ENCODE results near the gene DOK3.
A peak's percentile ranks its signal among the peaks of the same experiment; 100 is the strongest.

Gene DOK3

GRCh38 chr5:177484902-177485549 lies 24.6 kb downstream of the DOK3 start:
- H3K36me3 Mint-ChIP-seq (ENCODE audit: low read depth): peaks cover 81% of the 10 kb centered on the region

DNA sequence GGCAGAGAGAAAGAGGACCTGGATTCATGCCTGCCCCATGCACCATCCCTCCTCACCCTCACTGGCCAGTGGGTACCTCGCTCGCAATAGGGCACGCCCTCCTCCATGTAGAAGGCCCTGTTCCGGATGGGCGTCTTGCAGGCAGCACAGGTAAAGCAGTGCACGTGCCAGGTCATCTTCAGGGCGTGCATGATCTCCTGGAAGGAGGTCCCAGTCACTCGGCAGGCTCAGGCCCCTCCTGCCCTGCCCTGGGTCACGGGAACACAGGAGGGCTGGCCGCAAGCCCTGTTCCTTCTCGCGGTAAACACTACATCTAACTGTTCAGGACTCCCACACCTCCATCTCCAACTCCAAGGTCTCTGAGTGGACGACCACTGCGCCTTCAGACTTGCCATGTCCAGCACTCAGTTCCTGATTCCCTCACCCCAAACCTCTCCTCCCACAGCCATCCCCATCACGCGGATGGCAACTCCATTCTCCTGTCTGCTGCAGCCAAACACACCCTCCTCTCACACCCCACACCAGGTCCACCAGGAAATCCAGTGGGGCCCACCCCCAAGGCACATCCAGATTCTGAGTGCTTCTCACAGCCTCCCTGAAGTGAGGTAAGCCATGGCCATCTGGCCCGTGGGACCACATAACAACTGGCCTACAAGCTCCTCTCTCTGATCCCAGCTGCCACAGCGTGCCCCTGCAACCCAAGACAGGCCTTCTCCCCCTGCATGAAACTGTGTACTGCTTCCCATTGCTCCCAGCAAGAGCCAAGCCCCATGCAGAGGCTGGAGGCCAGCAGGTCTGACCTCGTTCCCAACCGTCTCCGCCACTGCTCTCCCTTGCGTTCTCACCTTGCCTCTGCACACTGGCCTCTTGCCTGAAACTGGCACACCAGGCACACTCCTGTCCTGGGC lies 25.4 kb downstream of the DOK3 start:
- Mint-ChIP-seq H3K4me3 (no peak overlapping the region), H3K4me1 (ENCODE audit: low read depth) (peaks cover 51% of the 10 kb centered on the region), H3K36me3 (ENCODE audit: low read depth) (peaks cover 73% of the 10 kb centered on the region), H3K9me3 (no peaks in the 10 kb centered on the region), H3K27ac (no peak overlapping the region), H3K27me3 (peaks cover 56% of the 10 kb centered on the region)
- intact Hi-C loops (cut with micrococcal nuclease): no loop called here

More at GRCh38 chr5:177484902-177485549, 24.6 kb downstream of the DOK3 start:
- H3K27me3 Mint-ChIP-seq: peaks cover 56% of the 10 kb centered on the region
- no peaks in the 10 kb centered on the region for H3K9me3 Mint-ChIP-seq
- intact Hi-C loops (cut with micrococcal nuclease): no loop called here
- H3K4me3 Mint-ChIP-seq: no peak overlapping the region
- peaks cover 45% of the 10 kb centered on the region for H3K4me1 Mint-ChIP-seq (ENCODE audit: low read depth)
- H3K27ac Mint-ChIP-seq: no peak overlapping the region

DNA sequence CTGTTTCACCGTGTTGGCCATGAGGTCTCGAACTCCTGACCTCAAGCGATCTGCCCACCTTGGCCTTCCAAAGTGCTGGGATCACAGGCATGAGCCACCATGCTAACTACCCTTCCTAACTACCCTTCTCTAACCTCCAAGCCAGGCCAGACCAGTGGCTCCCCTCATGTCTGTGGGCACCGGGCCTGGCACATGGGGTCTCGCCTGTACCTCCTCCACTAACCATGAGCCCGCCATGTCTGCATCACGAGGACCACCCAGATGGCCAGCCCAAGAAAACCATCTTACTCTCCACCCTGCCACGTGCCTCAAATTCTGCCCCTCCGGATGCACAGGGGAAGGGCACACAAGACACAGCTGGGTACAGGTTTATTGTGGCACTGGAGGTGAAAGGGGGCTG lies 26.6 kb downstream of the DOK3 start:
- Mint-ChIP-seq H3K4me1 (ENCODE audit: low read depth) (peaks cover 58% of the 10 kb centered on the region), H3K9me3 (no peaks in the 10 kb centered on the region), H3K27me3 (peaks cover 63% of the 10 kb centered on the region), H3K4me3 (no peak overlapping the region), H3K36me3 (ENCODE audit: low read depth) (peaks cover 61% of the 10 kb centered on the region), H3K27ac (no peak overlapping the region)
- intact Hi-C loops (cut with micrococcal nuclease): no loop called here

DNA sequence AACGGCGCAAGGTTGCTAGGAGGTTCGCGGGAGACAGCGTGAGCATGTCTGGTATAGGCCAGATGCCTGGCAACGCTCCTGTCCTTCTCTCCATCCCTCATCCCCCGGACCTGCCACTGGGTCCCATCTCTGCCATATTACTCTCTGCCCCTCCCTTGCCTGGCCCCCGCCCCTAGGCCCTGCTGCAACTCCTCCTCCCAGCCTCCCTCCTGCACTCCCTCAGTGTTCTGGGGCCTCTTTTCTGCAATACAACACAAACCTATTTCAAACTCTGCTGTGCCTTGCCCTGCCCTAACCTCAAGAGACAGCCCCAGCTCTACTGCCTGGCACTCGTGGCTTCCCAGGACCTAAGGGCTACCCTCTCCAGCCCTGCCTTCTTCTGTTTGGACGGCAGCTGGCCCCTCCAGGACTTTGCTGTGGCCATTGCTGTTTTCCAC lies 27.2 kb downstream of the DOK3 start:
- H3K9me3 Mint-ChIP-seq: no peaks in the 10 kb centered on the region
- peaks cover 62% of the 10 kb centered on the region for H3K27me3 Mint-ChIP-seq
- H3K4me3 Mint-ChIP-seq: no peak overlapping the region
- H3K27ac Mint-ChIP-seq: no peak overlapping the region
- H3K4me1 Mint-ChIP-seq (ENCODE audit: low read depth): peaks cover 64% of the 10 kb centered on the region
- intact Hi-C loops (cut with micrococcal nuclease): no loop called here
- H3K36me3 Mint-ChIP-seq (ENCODE audit: low read depth): peaks cover 55% of the 10 kb centered on the region

GRCh38 chr5:177479774-177480173 lies 29.9 kb downstream of the DOK3 start:
- intact Hi-C loops (cut with micrococcal nuclease): no loop called here
- H3K4me1 Mint-ChIP-seq (ENCODE audit: low read depth): peaks cover 83% of the 10 kb centered on the region
- no peaks in the 10 kb centered on the region for H3K9me3 Mint-ChIP-seq
- peaks cover 31% of the 10 kb centered on the region for H3K36me3 Mint-ChIP-seq (ENCODE audit: low read depth)
- no peak overlapping the region for H3K4me3 Mint-ChIP-seq
- H3K27ac Mint-ChIP-seq: peak overlapping the region; percentile 12
- H3K27me3 Mint-ChIP-seq: peaks cover 66% of the 10 kb centered on the region

- intact Hi-C loops (cut with micrococcal nuclease): no loop called here
- Mint-ChIP-seq H3K4me1 (ENCODE audit: low read depth) (peaks cover 83% of the 10 kb centered on the region), H3K9me3 (no peaks in the 10 kb centered on the region), H3K4me3 (peak overlapping the region; percentile 14), H3K27ac (peak overlapping the region; percentile 12), H3K36me3 (ENCODE audit: low read depth) (peaks cover 23% of the 10 kb centered on the region), H3K27me3 (peaks cover 66% of the 10 kb centered on the region)
These were observed 30.6 kb downstream of the DOK3 start for GRCh38 chr5:177478711-177479646.

- Mint-ChIP-seq H3K27ac (peak overlapping the region; percentile 12), H3K36me3 (ENCODE audit: low read depth) (peaks cover 12% of the 10 kb centered on the region), H3K4me3 (no peak overlapping the region), H3K4me1 (ENCODE audit: low read depth) (peaks cover 77% of the 10 kb centered on the region), H3K9me3 (no peaks in the 10 kb centered on the region), H3K27me3 (peaks cover 59% of the 10 kb centered on the region)
- intact Hi-C loops (cut with micrococcal nuclease): no loop called here
These were observed 31.7 kb downstream of the DOK3 start for GRCh38 chr5:177477701-177478477.

DNA sequence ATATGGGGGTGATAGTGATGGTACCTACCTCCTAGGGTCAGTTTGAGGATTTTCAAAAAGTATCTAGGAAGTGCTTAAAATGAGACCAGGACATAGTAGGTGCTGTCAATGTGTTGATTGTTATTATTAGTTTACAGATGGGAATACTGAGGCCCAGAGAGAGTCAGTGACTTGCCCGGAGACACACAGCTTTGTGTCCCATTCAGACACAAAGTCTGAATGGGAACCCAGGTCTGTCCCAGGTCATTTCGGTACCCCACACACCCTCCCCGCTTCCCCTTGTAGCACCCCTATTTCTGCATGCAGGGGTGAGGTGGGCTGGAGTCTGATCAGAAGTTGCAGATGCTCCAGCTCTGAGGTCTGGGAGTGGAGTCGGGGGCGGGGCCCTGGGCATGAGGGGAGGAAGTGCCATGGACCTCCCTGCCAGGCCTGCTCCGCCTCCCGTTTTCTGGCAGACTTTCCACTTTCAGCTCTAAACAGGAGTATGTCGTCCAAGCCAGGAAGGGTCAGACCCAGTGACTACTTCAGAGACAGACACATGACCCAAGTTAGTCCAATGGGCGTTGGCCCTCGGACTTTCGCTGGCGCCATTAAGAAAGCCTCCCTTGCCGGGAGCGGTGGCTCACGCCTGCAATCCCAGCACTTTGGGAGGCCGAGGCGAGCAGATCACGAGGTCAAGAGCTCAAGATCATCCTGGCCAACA lies 32.9 kb downstream of the DOK3 start:
- no peaks in the 10 kb centered on the region for H3K36me3 Mint-ChIP-seq (ENCODE audit: low read depth)
- H3K27ac Mint-ChIP-seq: no peak overlapping the region
- H3K4me3 Mint-ChIP-seq: no peak overlapping the region
- intact Hi-C loops (cut with micrococcal nuclease): no loop called here
- H3K27me3 Mint-ChIP-seq: peaks cover 62% of the 10 kb centered on the region
- peaks cover 79% of the 10 kb centered on the region for H3K4me1 Mint-ChIP-seq (ENCODE audit: low read depth)
- H3K9me3 Mint-ChIP-seq: no peaks in the 10 kb centered on the region

DNA sequence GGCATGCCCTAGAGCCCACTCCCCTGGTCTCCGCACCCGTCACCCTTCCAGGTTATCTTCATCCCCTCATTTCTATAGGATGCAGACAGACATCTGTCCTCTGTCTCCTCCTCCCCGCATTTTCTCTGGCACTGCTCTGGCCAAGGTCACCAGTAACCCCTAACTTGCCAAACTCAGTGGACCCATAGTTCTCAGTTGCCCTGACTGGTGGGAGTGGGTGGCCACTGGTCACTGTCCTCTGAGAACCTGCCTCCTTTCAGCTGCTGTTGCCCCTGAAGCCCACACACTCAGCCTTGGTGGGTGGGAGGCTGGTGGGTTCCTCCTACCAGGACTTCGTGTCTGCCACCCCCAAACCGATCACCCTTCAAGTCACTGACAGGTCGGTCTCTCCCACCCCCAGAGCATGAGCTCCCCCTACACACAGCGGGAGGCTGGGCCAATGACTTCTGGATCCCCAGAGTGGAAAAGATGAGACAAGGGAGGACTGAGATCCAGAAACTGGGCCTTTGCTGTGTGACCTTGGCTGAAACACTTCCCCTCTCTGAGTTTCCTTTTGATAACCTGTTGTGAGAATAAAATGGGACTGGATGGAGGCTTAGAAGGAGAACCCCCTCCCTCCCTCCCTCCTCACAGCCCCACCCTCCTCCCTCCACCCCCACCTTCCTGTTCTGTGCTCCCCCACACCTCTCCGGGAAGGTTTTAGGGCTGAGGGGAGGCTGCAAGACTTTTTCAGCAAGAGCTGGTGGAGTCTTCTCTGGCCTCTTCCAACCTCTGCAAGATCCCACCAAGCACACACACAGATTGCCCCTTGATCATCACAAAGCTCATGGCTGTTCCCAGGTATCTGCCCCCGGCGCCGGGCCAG lies 33.8 kb downstream of the DOK3 start:
- Mint-ChIP-seq H3K9me3 (no peaks in the 10 kb centered on the region), H3K27me3 (peaks cover 71% of the 10 kb centered on the region), H3K4me3 (no peak overlapping the region), H3K27ac (no peak overlapping the region), H3K36me3 (ENCODE audit: low read depth) (no peaks in the 10 kb centered on the region), H3K4me1 (ENCODE audit: low read depth) (peaks cover 87% of the 10 kb centered on the region)
- intact Hi-C loops (cut with micrococcal nuclease): no loop called here

DNA sequence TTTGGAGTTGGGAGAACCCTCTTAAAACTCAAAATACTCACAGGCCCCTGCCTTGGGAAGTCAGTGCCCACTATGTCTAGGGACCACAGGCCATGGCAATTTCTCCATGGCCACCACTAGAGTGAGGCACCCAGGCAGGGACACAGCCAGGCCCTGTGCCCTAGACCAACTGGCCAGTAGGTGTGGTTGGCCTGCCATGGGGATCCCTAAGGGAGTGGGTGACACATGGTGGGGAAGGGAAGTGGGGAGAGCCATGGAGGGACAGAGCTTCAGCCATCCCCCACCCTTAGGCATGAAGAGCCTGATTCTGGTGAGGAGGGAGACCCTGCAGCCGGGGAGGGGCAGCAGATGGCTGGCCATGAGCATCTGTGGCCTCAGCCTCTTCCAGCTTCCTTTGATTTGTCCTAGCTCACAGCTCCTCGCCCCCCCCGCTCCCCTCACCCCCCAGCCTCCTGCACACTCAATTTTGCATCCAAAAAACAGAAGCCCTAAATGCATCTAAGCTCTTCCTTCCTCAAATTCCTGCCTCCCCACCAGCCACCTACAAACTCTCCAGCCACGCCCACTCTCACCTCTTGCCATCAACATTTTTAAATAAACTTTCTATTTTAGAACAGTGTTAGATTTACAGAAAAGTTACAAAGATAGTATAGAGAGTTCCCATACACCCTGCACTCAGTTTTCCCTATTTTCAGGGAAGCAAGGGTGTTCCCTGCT lies 34.6 kb downstream of the DOK3 start:
- H3K27me3 Mint-ChIP-seq: peaks cover 79% of the 10 kb centered on the region
- no peak overlapping the region for H3K4me3 Mint-ChIP-seq
- no peaks in the 10 kb centered on the region for H3K36me3 Mint-ChIP-seq (ENCODE audit: low read depth)
- no peaks in the 10 kb centered on the region for H3K9me3 Mint-ChIP-seq
- intact Hi-C loops (cut with micrococcal nuclease): no loop called here
- no peak overlapping the region for H3K27ac Mint-ChIP-seq
- H3K4me1 Mint-ChIP-seq (ENCODE audit: low read depth): peaks cover 81% of the 10 kb centered on the region

DNA sequence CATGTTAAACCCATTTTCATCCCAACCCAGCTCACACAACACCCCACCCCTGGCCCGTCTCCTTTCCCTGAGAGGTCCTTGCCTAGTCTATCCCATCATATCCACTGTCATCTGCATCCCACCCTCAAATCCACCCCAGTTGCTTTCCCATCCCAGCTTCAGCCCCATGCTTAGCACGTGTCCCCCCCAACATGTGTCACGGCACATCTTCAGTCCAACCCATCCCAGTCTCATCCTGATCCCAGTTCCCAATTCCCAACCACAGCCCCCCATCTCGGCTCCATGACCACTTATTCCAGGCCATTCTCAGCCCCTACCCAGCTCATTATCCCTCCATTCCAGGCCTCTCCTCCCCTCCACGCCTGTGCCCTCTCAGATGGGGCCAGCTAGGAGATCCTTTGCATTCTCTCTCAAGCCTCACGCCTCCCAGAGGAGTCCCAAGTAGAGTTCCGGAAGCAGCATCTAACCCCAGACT lies 35.6 kb downstream of the DOK3 start:
- Mint-ChIP-seq H3K27me3 (peaks cover 87% of the 10 kb centered on the region), H3K9me3 (no peaks in the 10 kb centered on the region), H3K4me3 (peak overlapping the region; percentile 67), H3K36me3 (ENCODE audit: low read depth) (no peaks in the 10 kb centered on the region), H3K4me1 (ENCODE audit: low read depth) (peaks cover 71% of the 10 kb centered on the region), H3K27ac (no peak overlapping the region)
- intact Hi-C loops (cut with micrococcal nuclease): no loop called here
